MM.1S (cell line): ENCODE data around the gene SYNDIG1.

Experiments
- EZH2phosphoT487 ChIP-seq: fragments of 300-600 bp; sonication (generic); IDR thresholded peaks from 2 replicates; pipeline ENCODE4 v1.6.1; 2018; ENCODE audit warnings: antibody characterized with exemption, low read length
- TF ChIP-seq, protein P1 (sequence below): fragments of 300-600 bp; sonication (generic); IDR thresholded peaks from 2 replicates; pipeline ENCODE4 v1.5.1; 2016; ENCODE audit warnings: antibody characterized with exemption, low read length, mixed read lengths

DNA sequence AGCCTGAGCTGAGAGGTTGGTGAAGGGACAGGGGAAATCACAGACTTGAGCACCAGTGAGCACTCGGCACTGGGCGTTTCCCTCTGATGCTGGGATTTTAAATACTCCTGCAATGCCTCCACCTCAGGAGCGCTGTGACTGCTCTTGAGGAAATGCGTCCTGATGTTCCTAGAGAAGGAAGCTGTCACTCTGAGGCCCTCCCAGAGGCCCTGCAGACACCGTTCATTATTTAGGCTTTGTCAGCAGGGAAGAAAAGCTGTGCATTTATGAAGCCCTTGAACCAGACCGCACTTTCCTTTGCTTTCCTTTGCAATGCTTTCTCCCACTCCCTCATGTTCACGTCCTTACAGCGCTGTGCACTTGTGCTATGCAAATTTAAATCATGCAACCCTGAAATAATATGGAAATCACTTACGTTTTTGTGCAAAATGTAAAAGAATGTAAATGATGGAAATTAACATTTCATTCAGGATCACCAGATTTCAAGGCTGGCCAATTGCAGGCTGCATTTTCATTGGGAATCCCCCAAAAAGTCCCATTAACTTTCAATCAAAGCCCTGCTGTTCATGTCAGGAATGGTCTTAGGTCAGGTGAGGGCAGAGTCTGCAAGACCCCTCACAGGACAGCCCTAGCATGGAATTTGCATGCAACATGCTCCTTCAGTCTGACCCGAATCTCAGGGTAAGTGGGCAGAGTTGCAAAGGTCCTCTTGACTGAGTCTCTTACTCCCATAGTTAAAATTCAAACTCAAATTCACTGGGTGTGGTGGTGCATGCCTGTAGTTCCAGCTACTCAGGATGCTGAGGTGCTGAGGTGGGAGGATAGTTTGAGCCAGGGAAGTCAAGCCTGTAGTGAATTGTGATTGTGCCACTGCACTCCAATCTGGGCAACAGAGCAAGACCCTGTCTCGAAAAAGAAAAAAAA is 45.8 kb upstream of the SYNDIG1 start:
- TF ChIP-seq, protein P1, sequence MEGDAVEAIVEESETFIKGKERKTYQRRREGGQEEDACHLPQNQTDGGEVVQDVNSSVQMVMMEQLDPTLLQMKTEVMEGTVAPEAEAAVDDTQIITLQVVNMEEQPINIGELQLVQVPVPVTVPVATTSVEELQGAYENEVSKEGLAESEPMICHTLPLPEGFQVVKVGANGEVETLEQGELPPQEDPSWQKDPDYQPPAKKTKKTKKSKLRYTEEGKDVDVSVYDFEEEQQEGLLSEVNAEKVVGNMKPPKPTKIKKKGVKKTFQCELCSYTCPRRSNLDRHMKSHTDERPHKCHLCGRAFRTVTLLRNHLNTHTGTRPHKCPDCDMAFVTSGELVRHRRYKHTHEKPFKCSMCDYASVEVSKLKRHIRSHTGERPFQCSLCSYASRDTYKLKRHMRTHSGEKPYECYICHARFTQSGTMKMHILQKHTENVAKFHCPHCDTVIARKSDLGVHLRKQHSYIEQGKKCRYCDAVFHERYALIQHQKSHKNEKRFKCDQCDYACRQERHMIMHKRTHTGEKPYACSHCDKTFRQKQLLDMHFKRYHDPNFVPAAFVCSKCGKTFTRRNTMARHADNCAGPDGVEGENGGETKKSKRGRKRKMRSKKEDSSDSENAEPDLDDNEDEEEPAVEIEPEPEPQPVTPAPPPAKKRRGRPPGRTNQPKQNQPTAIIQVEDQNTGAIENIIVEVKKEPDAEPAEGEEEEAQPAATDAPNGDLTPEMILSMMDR, result no peak
- no peak for TF ChIP-seq EZH2phosphoT487
